Tibial nerve (tissue), 4 donors: ENCODE measurements around the gene CDC42EP3.

Experiments
- CTCF ChIP-seq, 5 experiments: fragments of 200-600 bp in 3 of 5; fragments of 450-650 bp in 2 of 5; sonication (generic) in 3 of 5; IDR thresholded peaks; one replicate each; pipeline ENCODE4 v1.5.1; 2016 to 2019; ENCODE audit warnings: antibody characterized with exemption in 5 of 5, mild to moderate bottlenecking in 3 of 5, moderate library complexity in 2 of 5
- EP300 ChIP-seq, 2 donors: sonication (generic); formaldehyde crosslinking; IDR thresholded peaks; one replicate each; pipeline ENCODE4 v1.6.1; 2017; ENCODE audit warnings: antibody characterized with exemption in 2 of 2, mild to moderate bottlenecking in 1 of 2
- POLR2A ChIP-seq, 2 donors: fragments of 450-650 bp; IDR thresholded peaks; one replicate each; pipeline ENCODE4 v1.6.1; 2017; ENCODE audit warnings: antibody characterized with exemption in 2 of 2, mild to moderate bottlenecking in 2 of 2, moderate library complexity in 2 of 2

- TF ChIP-seq POLR2A (IDR thresholded peaks at IDR 0.05), result no peak
- TF ChIP-seq CTCF (IDR thresholded peaks at IDR 0.05), result no peak
- peak; percentile 12 to 80 for TF ChIP-seq EP300 (IDR thresholded peaks at IDR 0.05)
Observed at GRCh38 chr2:37656512-37657423, 14.7 kb downstream of the CDC42EP3 start.
